ENCODE data around the gene PDPK1. TPM values are rescaled to one million over a fixed set of nuclear protein-coding genes. Genes with fewer than 3 reads are reported as not detected.

Gene PDPK1
- total and polyA plus RNA-seq, 5 experiments from 2014 or later = 27.1 to 69.7 (median 44.7) TPM

Small RNA genes within 50 kb of the gene (microRNA-seq; reads per million reads assigned to microRNA genes)
- gene MIR3178 (ENCODE audit: borderline microRNAs expressed) = not detected

Other genes with a start within 250 kb of the PDPK1 start
- gene ABCA3, start 197.3 kb upstream of the PDPK1 start, total RNA-seq = 1 to 10 TPM; 7.8 to 8.2 TPM
- gene ABCA3, start 197.3 kb upstream of the PDPK1 start, polyA plus RNA-seq = 1 to 10 TPM; 1.2 to 2.2 (median 2.1) TPM
- 1 to 10 TPM; 2.1 to 2.4 TPM for gene CCNF, start 108.6 kb upstream of the PDPK1 start, total RNA-seq
- gene CCNF, start 108.6 kb upstream of the PDPK1 start, polyA plus RNA-seq = 1 to 10 TPM in 2 of 3 donors, under 1 TPM in 1; 0.59 to 2.0 (median 1.7) TPM
- under 1 TPM in 1 of 2 experiments, not detected in 1; 0.96 TPM for gene TEDC2, start 77.9 kb upstream of the PDPK1 start, total RNA-seq
- under 1 TPM in 2 of 3 donors, not detected in 1; 0.52 to 0.76 TPM for gene TEDC2, start 77.9 kb upstream of the PDPK1 start, polyA plus RNA-seq
- not detected for gene NTN3, start 66.7 kb upstream of the PDPK1 start, total RNA-seq
- not detected for gene NTN3, start 66.7 kb upstream of the PDPK1 start, polyA plus RNA-seq
- gene TBC1D24, start 62.9 kb upstream of the PDPK1 start, total RNA-seq = 10 to 100 TPM; 13.4 to 17.3 TPM
- 1 to 10 TPM; 2.6 to 3.0 (median 2.6) TPM for gene TBC1D24, start 62.9 kb upstream of the PDPK1 start, polyA plus RNA-seq
- 100 to 1,000 TPM; 116 to 123 TPM for gene ATP6V0C, start 24.1 kb upstream of the PDPK1 start, total RNA-seq
- gene ATP6V0C, start 24.1 kb upstream of the PDPK1 start, polyA plus RNA-seq = 10 to 100 TPM; 74.9 to 84.9 (median 77.6) TPM
- gene AMDHD2, start 17.6 kb upstream of the PDPK1 start, total RNA-seq = 100 to 1,000 TPM; 103 to 107 TPM
- gene AMDHD2, start 17.6 kb upstream of the PDPK1 start, polyA plus RNA-seq = 10 to 100 TPM; 15.2 to 17.4 (median 16.4) TPM
- 1 to 10 TPM; 1.6 to 2.1 TPM for gene CEMP1, start 6.6 kb upstream of the PDPK1 start, total RNA-seq
- 1 to 10 TPM in 2 of 3 donors, under 1 TPM in 1; 0.81 to 6.0 (median 2.8) TPM for gene CEMP1, start 6.6 kb upstream of the PDPK1 start, polyA plus RNA-seq
- gene KCTD5, start 144.5 kb downstream of the PDPK1 start, total RNA-seq = 10 to 100 TPM; 24.3 to 25.5 TPM
- gene KCTD5, start 144.5 kb downstream of the PDPK1 start, polyA plus RNA-seq = 10 to 100 TPM; 10.8 to 18.4 (median 12.9) TPM
- gene PRSS27, start 182.2 kb downstream of the PDPK1 start, total RNA-seq = 1 to 10 TPM in 1 of 2 experiments, under 1 TPM in 1; 0.81 to 1.2 TPM
- under 1 TPM in 1 of 3 donors, not detected in 2; 0.06 TPM for gene PRSS27, start 182.2 kb downstream of the PDPK1 start, polyA plus RNA-seq
- gene SRRM2, start 214.6 kb downstream of the PDPK1 start, total RNA-seq = 100 to 1,000 TPM; 927 to 965 TPM
- 100 to 1,000 TPM in 1 of 3 donors, 10 to 100 TPM in 2; 25.5 to 110 (median 62.4) TPM for gene SRRM2, start 214.6 kb downstream of the PDPK1 start, polyA plus RNA-seq
- 100 to 1,000 TPM; 121 to 137 TPM for gene ELOB, start 239.3 kb downstream of the PDPK1 start, total RNA-seq
- gene ELOB, start 239.3 kb downstream of the PDPK1 start, polyA plus RNA-seq = 100 to 1,000 TPM; 230 to 301 (median 288) TPM
- gene PRSS33, start 249.5 kb downstream of the PDPK1 start, total RNA-seq = not detected
- under 1 TPM in 1 of 3 donors, not detected in 2; 0.99 TPM for gene PRSS33, start 249.5 kb downstream of the PDPK1 start, polyA plus RNA-seq

All from naive thymus-derived CD8-positive, alpha-beta T cell (primary cell).